T-helper 2 cell treated with Interferon-gamma antibody and Interleukin-4, amounts not matched to agents 5 μg/mL and 100 μg/mL, for 36 hours (primary cell): ENCODE measurements around the gene CD81.
A peak's percentile ranks its signal among the peaks of the same experiment; 100 is the strongest.

Source experiments
- DNase-seq: peaks from one replicate; pipeline ENCODE4 v3.0.0; 2021; ENCODE audit warnings: low spot score
- H3K27ac Mint-ChIP-seq: one replicate; pipeline ENCODE4 v1.8.0; 2021; ENCODE audit warnings: mild to moderate bottlenecking, mixed read lengths
- H3K27me3 Mint-ChIP-seq: one replicate; pipeline ENCODE4 v1.8.0; 2021; ENCODE audit warnings: low read depth, mixed read lengths
- H3K36me3 Mint-ChIP-seq: one replicate; pipeline ENCODE4 v1.8.0; 2021; ENCODE audit warnings: low read depth, mixed read lengths
- H3K4me1 Mint-ChIP-seq: one replicate; pipeline ENCODE4 v1.8.0; 2021; ENCODE audit warnings: low read depth, mixed read lengths
- H3K4me3 Mint-ChIP-seq: one replicate; pipeline ENCODE4 v1.8.0; 2022; ENCODE audit warnings: mild to moderate bottlenecking, moderate library complexity, mixed read lengths
- H3K9me3 Mint-ChIP-seq: one replicate; pipeline ENCODE4 v1.8.0; 2021; ENCODE audit warnings: mixed read lengths

The CD81 gene

DNA sequence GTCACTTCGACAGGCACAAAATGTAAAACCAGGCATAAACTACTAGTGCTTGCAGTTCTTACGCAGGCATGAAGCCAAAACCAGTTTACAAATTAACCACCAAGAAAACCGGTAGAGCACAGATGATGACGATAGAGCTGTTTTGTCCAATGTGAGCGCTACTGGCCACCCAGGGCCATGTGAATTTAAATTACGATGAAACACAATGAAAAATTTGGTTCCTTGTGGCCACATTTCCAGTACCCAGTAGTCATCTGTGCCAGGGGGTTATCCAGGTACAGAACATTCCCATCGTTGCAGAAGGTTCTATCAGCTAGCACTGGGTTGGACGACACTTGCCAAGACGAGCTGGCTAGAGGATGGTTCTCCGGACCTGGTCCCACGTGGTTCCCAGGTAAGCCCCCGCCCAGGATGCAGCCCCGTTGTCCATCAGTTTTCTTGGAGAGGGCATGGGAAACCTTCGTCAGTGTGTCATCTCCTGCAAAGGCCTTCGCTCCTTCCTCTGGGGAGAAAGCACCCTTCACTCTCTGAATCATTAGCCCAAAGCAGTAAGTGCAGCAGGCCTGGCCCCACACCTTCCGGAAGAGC is 1.1 kb upstream of the CD81 start:
- peaks cover 10% of the 10 kb centered on the region for H3K4me1 Mint-ChIP-seq
- peak overlapping the region; percentile 45 for H3K27ac Mint-ChIP-seq
- DNase-seq: no peak
- peaks cover 4% of the 10 kb centered on the region for H3K27me3 Mint-ChIP-seq
- H3K9me3 Mint-ChIP-seq: no peaks in the 10 kb centered on the region
- peaks cover 2% of the 10 kb centered on the region for H3K36me3 Mint-ChIP-seq
- H3K4me3 Mint-ChIP-seq: peak overlapping the region; percentile 56

DNA sequence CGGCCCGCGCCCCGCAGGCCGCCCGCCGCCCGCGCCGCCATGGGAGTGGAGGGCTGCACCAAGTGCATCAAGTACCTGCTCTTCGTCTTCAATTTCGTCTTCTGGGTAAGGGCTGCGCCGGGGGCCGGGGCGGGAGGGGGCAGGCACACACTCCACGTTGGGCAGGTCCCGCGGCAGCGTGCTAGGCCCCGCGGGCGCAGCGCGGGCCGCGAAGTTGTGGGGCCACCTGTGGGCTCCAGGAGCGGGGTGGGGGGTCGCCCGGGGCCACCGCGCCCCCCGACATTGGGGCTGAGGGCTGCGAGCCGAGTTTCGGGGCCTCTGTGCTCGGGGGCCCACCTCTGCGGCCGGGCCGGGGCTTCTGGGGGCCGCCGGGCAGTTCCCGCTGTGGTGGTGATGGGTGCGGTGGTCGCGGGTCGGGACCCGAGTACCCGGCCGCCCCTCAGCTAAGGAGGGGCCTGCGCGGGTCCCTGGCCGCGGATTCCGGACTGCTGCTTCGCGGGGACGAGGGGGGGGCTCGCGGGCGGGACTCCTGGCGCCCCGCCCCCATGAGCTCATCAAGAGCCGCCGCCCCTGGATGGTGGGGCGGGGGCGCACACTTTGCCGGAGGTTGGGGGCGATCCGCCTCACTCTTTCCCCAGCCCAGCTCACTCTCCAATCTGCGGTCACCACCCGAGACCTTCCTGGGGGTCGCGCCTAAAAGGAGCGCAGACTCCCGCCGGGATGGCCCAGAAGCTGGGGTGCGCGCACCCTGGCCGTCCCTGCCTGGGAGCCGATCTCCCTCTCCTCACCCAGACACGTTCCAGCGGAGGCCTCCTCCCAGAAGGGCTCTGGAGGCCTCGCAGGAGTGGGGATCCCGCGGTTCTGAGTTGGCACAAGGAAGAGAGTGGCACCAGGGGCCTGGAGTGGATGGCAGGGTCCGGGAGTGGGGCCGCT is 667 bp downstream of the CD81 start:
- Mint-ChIP-seq H3K27ac (peak overlapping the region; percentile 89), H3K4me3 (peak overlapping the region; percentile 86), H3K4me1 (peaks cover 12% of the 10 kb centered on the region), H3K27me3 (peaks cover 4% of the 10 kb centered on the region), H3K36me3 (peaks cover 3% of the 10 kb centered on the region), H3K9me3 (no peaks in the 10 kb centered on the region)
- peak; percentile 59 for DNase-seq

DNA sequence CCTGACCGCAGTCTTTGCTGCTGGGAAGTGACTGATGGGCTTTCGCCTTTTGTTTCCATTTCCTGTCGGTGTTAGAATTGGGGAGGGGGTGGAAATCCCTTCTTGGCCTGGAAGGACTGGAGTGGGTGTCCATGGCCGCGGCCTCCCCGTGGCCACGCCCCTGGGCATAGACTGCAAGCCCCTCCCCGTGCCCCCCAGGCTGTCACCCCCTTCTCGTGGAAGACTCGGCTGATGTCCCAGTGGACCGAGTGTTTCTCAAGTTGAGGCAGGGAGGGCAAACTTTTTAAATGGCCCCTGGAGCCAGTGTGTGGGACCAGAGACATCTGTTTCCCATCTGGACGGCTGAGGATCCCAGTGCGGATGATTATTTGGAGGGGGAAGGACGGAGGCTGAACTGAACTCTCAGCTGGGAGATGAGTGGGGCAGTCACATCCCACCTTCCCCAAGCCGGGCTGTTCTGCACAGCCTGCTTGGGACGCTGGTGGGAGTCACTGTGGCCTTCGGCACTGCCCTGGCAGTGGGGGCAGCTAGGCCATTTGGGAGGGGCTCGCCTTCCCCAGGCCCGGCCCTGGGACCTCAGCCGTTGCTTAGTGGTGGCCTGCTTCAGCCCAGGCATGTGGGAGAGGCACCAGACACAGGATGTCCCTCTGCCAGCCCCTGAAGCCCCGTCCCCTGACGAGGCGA is 1.6 kb downstream of the CD81 start:
- DNase-seq: no peak
- Mint-ChIP-seq H3K36me3 (peaks cover 3% of the 10 kb centered on the region), H3K4me1 (peaks cover 15% of the 10 kb centered on the region), H3K9me3 (no peaks in the 10 kb centered on the region), H3K27me3 (peaks cover 3% of the 10 kb centered on the region), H3K4me3 (peak overlapping the region; percentile 86), H3K27ac (peak overlapping the region; percentile 89)

DNA sequence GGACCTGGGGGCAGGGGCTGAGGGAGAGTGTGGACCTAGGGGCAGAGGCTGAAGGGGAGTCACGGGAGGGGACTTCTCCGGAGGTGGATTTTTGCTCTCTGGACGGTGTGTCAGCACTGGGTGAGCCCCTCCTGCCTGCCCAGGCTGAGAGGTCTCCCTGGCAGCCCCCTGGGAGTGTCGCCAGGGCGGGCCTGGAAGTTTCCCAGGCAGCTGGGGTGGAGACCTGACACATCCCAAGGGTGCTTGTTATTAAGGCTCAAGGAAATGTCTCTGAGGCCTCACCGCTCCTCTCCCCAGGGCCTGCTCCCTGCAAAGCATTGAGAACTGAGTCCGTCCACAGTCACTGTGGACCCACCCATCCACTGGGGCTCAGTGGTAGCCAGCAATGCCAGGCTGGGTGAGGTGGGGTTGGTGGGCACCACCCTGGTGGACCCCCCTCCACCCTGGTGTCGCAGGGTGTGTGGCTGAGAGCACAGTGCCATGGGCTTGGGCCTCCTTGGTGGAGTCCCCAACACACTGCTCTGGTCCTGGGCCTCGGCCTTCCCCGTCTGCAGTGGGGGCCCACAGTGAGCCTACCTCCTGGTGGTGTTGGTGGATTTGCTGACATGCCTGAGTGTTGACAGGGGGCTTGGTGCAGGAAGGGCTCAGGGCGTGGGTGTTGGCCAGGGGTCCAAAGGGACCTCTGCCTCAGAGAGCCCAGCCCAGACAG is 2.5 kb downstream of the CD81 start:
- H3K4me3 Mint-ChIP-seq: no peak overlapping the region
- DNase-seq: no peak
- H3K4me1 Mint-ChIP-seq: peaks cover 20% of the 10 kb centered on the region
- peaks cover 2% of the 10 kb centered on the region for H3K27me3 Mint-ChIP-seq
- H3K36me3 Mint-ChIP-seq: peaks cover 3% of the 10 kb centered on the region
- no peaks in the 10 kb centered on the region for H3K9me3 Mint-ChIP-seq
- H3K27ac Mint-ChIP-seq: peak overlapping the region; percentile 57

GRCh38 chr11:2380396-2380795 is 3.3 kb downstream of the CD81 start:
- peak overlapping the region; percentile 18 for H3K4me3 Mint-ChIP-seq
- H3K27ac Mint-ChIP-seq: peak overlapping the region; percentile 57
- peaks cover 23% of the 10 kb centered on the region for H3K4me1 Mint-ChIP-seq
- DNase-seq: no peak
- no peaks in the 10 kb centered on the region for H3K9me3 Mint-ChIP-seq
- H3K36me3 Mint-ChIP-seq: peaks cover 3% of the 10 kb centered on the region
- no peaks in the 10 kb centered on the region for H3K27me3 Mint-ChIP-seq

DNA sequence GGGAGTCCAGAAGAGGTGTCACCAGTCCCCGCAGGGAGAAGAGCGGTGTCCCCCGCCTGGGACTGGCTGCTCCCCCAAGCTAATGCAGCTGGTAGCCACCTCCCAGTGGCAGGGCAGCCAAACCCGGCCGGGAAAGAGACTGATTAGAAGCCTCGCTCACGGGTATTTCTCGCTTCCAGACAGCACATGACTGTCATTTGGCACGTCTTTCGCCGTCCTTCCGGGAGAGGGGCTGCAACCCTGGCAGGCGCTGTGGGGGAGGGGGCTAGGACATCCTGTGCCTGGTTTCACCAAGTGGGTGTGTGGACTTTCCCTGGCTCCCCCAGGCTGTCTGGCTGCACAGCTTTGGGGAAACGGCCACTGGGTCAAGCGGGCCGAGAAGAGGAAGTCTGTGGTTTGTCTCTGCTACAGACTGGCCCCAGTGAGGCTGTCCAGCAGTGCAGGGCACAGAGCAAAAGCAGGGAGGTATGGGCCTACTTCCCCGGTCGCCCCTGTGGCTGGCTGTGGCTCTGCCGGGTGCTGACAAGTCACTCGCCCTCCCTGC is 3.8 kb downstream of the CD81 start:
- Mint-ChIP-seq H3K27ac (no peak overlapping the region), H3K27me3 (no peaks in the 10 kb centered on the region), H3K4me1 (peaks cover 27% of the 10 kb centered on the region), H3K36me3 (peaks cover 6% of the 10 kb centered on the region), H3K9me3 (no peaks in the 10 kb centered on the region), H3K4me3 (no peak overlapping the region)
- DNase-seq: no peak

DNA sequence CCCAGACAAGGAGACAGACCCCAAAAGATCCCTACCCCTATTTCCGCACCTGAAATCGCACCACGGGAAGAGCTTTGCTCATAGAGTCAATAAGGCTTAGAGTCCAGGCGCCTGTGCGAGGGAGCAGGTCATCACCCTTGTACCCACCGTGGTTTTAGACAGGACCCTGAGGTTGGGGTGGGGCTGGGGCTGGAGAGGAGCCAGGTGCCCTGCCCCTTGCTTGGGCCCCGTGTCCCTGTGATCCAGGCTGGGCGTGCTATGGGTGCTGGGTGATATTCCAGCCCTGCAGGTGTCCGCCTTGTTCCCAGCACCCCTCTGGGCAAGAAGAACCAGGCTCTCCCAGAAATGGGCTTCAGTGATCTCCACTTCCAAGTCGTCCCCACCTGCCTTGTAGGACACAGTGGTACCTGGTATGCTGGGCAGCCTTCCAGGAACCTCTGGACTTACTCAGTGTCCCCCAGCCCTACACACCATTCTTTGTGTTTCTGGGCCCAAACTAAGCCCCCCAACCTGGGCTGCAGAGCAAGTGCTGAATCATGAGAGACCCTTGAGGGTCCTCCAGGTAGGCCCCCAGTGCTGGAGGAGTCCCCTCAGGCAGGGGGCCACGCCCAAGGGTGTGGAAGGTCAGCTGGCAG is 4.5 kb downstream of the CD81 start:
- H3K4me1 Mint-ChIP-seq: peaks cover 30% of the 10 kb centered on the region
- no peak for DNase-seq
- H3K36me3 Mint-ChIP-seq: peaks cover 9% of the 10 kb centered on the region
- no peaks in the 10 kb centered on the region for H3K27me3 Mint-ChIP-seq
- H3K4me3 Mint-ChIP-seq: peak overlapping the region; percentile 55
- peak overlapping the region; percentile 57 for H3K27ac Mint-ChIP-seq
- no peaks in the 10 kb centered on the region for H3K9me3 Mint-ChIP-seq

- Mint-ChIP-seq H3K27ac (no peak overlapping the region), H3K4me1 (peaks cover 30% of the 10 kb centered on the region), H3K27me3 (no peaks in the 10 kb centered on the region), H3K9me3 (no peaks in the 10 kb centered on the region), H3K36me3 (peaks cover 9% of the 10 kb centered on the region), H3K4me3 (no peak overlapping the region)
- DNase-seq: no peak
These were observed 5.0 kb downstream of the CD81 start for GRCh38 chr11:2382129-2382517.

GRCh38 chr11:2382936-2383851 is 6.1 kb downstream of the CD81 start:
- Mint-ChIP-seq H3K4me3 (peak overlapping the region; percentile 29), H3K27me3 (no peaks in the 10 kb centered on the region), H3K36me3 (peaks cover 9% of the 10 kb centered on the region), H3K27ac (peak overlapping the region; percentile 75), H3K9me3 (no peaks in the 10 kb centered on the region), H3K4me1 (peaks cover 29% of the 10 kb centered on the region)
- no peak for DNase-seq

GRCh38 chr11:2383852-2384804 is 7.0 kb downstream of the CD81 start:
- Mint-ChIP-seq H3K27ac (peak overlapping the region; percentile 79), H3K27me3 (no peaks in the 10 kb centered on the region), H3K4me3 (peak overlapping the region; percentile 29), H3K4me1 (peaks cover 24% of the 10 kb centered on the region), H3K36me3 (peaks cover 9% of the 10 kb centered on the region), H3K9me3 (no peaks in the 10 kb centered on the region)
- DNase-seq: no peak

- H3K27ac Mint-ChIP-seq: peak overlapping the region; percentile 74
- H3K36me3 Mint-ChIP-seq: peaks cover 7% of the 10 kb centered on the region
- DNase-seq: no peak
- no peaks in the 10 kb centered on the region for H3K27me3 Mint-ChIP-seq
- peaks cover 24% of the 10 kb centered on the region for H3K4me1 Mint-ChIP-seq
- peak overlapping the region; percentile 12 for H3K4me3 Mint-ChIP-seq
- no peaks in the 10 kb centered on the region for H3K9me3 Mint-ChIP-seq
These were observed 8.3 kb downstream of the CD81 start for GRCh38 chr11:2385156-2386151.
